NCI-H460 (cell line): ENCODE results near the gene ROR2. TPM values are rescaled to one million over a fixed set of nuclear protein-coding genes. Genes with fewer than 3 reads are reported as not detected.

Experiments used
- DNase-seq: peaks from one replicate; pipeline ENCODE4 v3.0.0-alpha.2; 2016; ENCODE audit warnings: low read depth; ENCODE audit errors: extremely low read depth
- total RNA-seq: library from RNA; depleted of rRNA; stranded (reverse); fragments of >200 nt; shearing (Covaris generic); gene quantifications from 2 replicates; pipeline ENCODE4 v1.2.3, GENCODE V29; 2014

ROR2 gene
- total RNA-seq, 1 experiment from 2014 or later = 0.10 TPM

DNA sequence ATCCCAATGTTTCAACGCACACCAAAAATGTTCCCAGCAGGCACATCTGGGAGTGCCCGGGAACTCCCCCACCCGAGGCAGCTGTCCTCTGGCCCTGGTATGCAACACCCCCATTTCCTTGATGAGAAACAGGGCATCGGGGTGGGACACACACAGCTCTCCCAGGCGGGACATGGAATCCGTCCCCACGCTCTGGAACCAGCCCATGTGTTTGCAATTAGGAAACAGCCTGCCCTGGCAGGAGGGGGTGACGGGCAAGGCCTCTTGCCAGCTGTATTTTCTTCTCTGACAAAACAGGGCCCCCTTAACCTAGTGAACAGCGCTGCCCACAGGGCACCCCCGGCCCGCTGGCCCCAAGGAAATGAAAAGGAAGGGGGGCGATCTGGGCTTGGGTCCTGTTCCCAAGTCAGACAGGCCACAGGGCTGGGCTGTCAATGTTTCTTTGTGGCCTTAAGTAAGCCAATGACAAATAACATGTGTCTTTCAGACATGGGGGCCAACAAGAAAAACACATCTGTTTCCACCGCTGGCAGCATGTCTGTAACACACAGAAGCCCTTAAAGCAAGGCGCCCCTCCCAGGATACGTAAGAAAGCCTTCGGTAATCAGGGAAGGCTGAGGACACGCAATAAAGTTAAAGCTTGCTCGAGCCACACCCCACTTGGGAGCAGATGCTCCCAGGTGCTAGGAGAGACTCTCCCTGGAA lies 125.3 kb downstream of the ROR2 start:
- DNase-seq = no peak

DNA sequence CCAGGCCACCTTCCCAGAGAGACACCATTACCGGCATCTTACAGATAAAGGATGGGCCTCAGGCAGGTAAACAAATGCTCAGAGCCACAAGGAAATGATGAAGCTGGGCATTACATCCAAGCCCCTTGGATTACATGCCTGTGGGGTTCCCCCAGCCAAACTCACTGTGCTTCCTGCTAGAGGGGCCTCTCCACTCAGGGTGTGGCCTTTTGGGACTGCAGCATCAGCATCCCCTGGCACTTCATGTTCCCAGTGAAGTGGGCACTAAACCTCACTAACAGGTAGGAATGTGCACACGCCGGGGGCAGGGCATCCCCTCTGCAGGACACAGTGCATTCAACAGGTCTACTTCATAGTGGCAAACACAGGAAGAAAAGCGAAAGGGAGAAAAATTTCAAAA lies 125.9 kb downstream of the ROR2 start:
- no peak for DNase-seq

DNA sequence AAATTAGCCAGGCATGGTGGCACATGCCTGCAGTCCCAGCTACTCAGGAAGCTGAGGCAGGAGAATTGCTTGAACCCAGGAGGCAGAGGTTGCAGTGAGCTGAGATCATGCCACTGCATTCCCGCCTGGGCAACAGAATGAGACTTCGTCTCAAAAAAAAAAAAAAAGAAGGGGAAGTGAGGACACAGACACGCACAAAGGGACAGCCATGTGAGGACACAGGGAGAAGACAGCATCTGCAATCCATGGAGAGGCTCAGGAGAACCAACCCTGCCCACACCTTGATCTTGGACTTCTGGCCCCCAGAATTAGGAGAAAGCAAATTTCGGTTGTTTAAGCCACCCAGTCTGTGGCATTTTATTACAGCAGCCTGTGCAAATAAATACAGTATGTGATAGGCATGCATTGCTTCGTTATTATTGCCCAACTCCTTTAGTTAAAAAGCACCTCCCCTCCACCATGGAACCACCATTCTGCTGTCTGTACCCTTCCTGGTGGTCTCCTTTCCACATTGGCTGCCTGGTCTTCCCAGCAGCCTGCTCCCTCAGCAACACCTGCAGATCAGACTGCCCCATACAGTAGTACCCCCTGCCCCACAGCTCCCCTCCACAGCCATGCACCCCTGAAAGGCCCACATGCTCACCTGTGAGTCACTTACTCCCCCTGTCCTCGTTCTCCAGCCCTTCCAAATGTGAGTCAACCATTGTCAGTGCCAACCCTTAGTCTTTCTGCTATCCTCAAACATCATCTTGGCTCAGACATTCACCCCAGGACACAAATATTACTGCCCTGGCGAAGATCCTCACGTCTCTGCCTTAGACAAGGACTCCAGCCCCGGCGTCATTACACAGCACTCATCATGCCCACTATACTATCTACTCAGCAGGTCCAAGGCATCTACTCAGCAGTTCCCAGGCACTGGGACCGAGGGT lies 128.8 kb downstream of the ROR2 start:
- DNase-seq = no peak

DNA sequence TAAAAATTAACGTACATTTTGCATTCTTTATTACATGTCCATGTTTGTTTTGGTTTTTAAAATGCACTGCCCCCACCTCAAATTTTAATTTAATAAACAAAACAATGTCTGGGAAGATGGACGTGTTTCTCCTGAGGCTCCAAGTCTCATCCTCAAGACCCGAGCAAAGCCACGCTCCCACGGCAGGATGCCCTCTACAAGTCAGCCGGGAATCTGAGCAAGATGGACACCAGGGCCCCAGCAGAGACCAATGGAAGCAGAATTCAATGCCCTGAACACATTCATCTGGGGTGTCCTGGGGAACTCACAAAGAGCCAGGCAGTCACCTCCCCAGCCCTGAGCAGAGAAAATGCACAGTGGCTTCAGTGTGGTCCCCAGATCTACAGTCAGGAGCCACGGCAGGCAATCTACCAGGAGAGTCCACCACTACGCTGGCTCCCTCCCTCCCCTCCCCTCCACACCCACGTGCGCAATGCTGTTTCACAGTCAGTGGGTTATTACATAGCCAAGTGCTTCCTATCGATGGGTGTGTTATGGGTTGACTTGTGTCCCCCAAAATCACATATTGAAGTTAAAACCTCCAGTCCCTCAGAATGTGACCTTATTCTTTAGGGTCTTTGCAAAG lies 129.8 kb downstream of the ROR2 start:
- DNase-seq = no peak

DNA sequence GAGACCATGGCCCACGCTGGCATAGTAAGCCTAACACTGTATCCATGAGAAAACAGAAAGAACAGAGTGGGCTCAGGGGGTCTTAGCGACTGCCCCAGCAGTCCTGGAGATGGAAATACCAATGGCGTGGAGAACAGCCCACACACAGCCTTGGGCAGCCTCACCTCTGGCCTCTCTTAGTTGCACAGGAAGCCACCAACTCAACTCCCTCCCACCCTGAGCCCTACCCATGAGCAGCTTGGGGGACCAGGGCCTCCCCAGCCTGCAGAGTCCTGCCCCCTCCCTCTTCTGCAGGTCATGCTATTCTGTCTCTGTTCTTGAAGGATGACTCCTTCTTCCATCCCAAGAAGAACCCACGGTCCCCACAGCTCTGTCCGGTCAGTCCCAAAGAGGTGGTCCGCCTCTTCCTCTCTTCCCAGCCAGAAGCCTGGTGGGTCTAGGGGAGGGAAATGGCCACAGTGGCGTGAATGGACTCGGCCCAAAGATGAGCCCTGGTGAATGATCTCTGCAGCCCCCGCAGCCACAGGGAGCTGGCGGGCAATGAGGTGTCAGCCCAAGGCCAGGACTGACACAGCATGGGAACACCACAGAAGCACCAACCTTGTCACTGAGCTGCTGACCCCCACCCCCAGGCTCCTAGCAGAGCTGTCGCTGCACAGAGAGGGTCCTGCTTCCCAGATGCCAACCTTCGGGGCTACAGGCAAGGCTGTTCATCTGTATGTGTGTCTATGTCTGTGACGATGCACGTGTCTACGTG lies 131.2 kb downstream of the ROR2 start:
- no peak for DNase-seq

DNA sequence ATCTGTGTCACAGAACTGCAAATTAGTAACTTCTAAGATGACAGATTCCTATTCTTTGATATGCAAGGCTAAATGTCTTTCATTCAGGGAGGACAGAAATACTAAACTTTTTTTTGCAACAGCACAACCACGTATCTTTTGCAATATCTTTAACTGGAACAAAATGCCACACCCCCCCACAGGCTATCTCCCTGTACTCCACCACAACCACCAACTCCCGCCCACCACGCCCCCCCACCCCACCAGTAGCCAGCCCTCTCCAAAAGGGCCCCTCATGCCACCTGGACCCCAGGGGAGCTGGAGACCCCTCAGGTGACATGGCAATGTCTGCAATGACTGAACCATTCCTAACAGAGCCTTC lies 131.8 kb downstream of the ROR2 start:
- DNase-seq = no peak

DNA sequence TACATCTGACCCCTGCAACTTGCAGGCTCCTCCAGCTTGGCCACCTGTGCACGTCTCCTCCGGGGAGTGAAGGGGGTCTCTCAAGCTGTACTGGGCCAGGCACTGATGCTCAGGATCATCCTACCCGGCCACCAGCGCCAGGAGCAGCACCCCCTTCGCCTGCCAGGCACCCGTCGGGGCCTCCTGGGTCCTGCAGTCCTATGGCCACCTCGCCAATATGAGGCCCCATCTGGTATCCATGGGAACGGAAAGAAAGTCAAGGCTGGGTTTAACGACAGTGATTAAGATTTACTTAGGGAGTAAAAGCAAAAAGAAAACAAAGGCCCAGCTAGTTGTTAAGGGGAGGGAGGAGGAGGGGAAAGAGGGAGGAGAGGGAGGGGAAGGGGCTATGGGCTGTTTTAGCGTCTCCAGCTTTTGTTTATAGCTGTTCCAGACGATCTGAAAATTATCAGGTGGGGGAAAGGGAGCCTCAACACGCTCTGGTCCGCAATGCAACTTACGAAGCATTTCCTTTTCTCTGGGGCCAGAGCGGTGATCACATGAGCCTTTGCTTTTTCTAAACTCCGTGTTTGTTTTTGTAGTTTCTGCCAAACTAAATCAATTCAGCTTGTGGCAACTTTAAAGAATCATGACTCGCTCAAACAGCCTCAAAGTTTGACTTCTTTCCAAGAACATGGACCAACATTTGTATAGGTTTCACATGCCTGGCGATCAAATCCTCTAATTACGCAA lies 132.4 kb downstream of the ROR2 start:
- no peak for DNase-seq

DNA sequence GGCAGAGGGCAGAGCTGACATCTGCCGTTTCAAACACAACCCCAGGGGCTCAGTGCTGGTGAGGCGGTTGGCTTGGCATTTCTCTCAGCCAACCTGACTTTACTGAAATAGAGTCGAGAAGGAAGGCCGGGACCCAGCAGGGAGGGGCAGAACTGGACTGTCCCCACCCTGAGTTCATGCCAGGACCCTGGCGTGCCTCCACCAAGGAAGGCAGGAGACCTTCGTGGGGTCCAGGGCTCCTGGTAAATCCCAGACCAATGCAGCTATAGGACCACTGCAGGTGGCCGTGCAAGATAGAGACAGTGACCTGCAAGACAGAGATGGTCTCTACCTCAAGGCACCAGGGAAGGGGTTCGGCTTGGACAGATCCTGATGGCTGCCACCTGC lies 132.9 kb downstream of the ROR2 start:
- no peak for DNase-seq

DNA sequence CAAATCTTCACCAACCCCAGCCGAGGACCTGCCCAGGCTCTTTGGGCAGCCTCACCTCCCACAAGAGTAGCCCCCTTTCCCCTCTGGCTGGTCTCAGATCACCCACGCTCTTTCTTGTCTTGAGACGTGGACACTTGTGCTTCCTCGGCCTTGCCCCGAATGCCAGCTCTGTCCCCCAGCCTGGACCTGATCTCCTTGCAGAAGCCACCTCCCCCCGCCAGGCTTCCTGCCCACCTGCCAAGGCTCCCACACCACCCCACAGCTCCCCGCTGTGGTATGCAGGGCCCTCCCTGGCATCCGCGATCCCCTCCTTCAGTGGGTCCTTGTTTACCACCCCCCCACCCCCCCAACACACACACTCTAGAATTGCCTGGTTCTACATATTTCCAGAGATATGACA lies 133.7 kb downstream of the ROR2 start:
- no peak for DNase-seq

DNA sequence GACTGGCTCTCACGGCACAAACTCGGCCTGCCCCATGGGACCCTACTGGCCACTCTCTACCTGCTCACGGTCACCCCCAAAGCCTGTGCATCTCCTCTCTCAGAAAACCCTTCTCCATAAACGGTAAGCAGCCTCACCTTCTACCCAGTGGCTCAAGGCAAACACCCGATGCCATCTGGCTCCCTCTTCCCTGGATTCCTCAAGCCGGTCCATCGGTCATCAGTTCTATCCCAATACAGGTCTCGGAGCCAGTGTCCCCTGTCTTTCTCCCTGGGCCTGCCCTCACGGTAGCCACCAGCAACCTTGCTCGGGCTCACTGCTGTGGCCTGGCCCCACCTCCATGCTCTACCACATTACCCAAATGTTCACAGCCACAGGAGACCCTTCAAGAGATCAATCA lies 134.1 kb downstream of the ROR2 start:
- DNase-seq = no peak

DNA sequence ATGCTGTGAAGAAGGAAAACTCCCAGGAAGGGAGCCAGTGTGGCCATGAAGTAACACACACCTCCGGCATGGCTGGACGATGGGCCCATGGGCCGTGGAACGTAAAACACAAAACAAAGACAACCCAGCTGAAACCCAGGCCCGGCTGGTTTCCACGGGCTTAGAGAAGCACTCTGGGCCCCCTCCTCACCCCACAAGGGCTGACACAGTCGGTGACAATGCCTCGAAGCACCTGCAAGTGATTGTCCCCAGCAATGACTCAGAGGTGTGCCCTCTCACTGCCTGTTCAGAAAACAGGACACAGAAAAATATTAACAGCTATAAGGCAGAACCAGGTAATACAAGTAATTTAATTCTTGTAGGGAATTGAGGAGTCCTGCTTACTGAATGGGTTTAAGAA lies 135.3 kb downstream of the ROR2 start:
- no peak for DNase-seq

DNA sequence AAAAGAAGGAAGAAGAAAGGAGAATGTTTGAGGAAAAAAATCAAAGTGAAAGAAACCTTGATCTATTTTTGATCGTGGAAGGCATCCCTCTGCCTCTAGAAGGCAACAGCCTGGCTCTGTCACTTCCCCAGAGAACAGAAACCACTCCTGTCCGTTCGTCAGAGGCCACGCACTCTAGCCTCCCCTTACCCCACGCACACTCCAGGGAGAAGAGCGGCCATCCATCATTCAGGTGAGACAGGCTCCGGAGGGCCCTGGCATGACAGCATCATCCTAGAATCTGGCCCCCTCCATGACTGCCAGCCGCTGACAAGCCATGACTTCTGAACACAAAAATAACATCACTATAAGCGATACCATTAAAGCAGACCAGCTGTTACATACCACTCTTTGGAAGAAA lies 135.8 kb downstream of the ROR2 start:
- no peak for DNase-seq

DNA sequence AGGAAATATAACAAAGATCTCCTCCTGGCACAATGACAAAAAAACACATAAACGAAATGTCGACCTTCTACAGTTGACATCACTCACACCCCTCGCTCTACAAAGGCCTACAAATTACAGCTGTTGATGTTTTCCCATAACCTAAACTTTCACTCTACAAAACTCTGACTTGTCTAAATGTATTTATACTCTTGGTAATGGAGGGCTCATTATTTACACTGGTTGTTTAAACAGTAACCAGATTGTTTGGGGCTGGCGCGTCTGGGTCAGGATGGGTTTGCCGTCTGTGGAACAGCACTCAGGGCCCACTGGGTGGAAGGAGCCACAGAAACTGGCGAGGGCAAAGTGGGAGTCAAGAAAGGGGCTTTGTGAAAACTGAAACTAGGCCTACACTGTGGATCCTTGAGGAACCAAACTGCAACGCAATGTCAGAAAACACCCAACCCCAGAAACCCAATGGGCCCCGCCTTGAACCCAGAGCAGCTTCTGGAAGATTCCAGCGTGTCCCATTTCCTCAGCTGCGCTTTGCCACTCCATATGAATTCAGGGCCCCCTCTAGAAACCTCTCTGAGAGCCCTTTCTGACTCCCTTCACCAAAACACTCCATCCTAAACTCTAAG lies 136.7 kb downstream of the ROR2 start:
- no peak for DNase-seq

DNA sequence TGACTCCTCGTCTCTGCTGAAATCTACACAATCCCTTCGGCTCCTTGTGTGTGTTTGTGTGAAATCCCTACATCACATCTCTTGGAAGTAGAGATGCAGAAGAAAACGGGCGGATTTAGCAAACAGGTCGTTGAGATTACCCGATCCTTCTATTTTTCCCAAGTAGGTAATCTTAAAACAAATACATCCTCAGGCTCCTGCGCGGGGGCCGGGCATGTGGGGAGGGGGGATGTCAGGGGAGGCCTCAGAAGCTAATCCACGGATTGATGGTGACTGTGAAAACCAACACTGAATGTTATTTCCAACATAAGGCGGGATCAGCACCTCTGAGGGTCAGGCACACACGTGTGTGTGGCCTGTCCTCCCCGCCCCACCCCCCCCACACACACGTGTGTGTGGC lies 137.8 kb downstream of the ROR2 start:
- no peak for DNase-seq

DNA sequence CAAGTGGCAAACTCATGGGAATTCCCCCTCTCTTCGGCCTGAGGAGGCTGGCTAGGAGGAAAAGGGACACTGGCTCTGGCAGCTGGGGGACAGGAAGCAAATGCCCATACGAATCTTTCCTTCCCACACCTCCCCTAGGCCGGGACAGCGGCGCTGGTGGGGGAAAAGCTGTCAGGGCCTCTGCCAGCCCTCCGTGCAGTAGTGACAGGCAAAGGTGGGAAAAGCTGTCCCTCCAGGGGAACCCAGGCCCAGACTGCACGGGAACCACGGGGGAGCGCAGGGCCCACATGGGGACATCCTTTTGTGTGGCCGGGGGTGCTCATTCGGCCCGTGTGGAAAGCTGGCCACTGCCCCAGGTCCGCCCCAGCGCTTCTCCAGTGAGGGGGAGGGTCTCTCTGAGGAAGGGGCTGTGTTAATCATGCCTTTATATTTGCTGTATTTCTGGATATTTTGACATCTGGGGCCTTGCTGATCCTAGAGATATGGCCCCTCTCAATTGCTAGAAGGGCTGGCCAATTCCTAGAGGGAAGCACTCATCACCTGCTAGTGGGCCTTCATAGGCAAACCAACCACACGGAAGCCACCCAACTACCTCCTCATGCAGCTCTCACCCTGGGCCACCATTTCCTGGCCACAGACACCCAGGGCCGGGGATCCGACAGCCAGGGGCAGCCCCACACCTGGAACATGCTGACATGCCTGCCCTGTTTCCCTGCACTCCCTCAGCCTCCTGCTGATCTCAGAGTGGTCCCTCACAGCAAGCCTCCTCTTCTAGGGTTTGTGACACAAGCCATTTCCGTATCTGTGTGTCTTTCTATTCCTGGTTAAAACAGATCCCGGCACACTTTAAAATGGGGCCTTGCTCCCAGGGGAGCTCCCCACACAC lies 138.8 kb downstream of the ROR2 start:
- no peak for DNase-seq

DNA sequence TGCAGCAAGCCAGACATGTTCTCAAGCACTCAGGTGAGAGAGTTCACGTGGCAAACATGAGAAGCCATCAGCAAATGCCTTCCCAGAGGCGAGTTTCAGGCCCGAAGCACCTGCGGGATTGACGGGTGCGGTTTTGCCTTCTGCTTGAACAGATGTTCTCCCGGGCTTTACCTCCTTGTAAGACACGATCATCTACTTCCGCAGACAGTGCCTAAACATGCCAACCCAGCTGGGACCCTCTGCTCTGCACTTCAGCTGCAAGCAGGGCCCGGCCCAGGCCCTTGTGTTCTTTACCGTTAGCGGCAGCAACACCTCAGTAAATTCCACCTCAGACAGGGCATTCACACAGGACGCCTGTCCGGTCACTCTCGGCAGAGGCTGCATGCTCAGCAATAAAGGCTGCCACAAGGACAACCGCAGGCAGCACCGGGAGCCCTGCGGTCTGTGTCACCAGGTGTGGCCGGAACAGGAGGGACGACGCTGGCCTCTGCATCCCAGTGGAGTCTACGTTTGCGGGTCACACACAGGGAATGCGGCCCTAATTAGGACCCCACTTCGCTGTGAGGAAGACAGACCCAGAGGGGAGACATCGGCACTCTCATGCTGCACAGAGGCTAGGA lies 139.6 kb downstream of the ROR2 start:
- DNase-seq = no peak

DNA sequence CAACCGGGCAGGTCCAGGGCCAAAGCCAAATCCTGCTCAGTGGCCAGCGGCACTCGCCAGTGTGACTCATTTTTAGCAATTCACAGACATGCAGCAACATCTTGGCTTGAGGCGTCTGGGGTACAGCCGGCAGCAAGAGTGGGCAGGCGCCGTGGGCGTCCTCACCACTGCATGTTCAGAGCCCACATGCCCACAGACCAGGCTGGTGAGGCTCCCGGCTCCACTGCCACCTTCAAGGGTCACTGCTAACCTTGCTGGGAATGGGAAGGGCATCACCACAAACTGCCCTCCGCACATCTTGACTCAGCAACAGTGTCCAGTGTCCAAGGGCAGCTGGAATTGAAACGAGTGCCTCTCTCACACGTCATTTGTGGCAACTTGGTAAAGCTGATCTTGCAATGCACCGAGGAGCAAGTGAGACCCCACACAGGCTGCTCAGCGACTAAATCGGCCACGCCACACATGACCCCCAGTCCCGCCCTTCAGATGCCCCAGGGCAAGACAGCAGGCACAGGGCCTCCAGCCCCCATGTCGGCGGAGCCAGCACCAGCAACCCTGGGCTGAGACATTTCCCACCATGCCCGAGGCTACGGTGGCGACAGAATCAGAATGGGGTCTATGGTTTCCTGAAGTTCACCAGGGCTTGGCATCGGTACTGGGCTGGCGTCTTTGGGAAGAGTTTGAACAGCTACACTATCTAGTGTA lies 140.3 kb downstream of the ROR2 start:
- DNase-seq = no peak
